Endometrium (tissue), 2 donors: ENCODE measurements around the gene KRT24.
"Not testable (repeated sequence)": the region's sequence is repeated elsewhere in the genome, so short reads cannot be mapped to it uniquely, and the experiment has no call there.

ENCODE experiments used
- FAIRE-seq: peaks from 2 replicates; lab custom pipeline; 2012; peaks lifted over from hg19 to GRCh38; lab: Jason Lieb, UNC
- donor health status: control.
- donor health status: control.

The KRT24 gene

GRCh38 chr17:40703652-40704051 lies at the start of gene KRT24:
KRT24 (minus strand) TSS chr17:40703752; CDS start chr17:40703693, 59 bp downstream.
- FAIRE-seq: no peak

DNA sequence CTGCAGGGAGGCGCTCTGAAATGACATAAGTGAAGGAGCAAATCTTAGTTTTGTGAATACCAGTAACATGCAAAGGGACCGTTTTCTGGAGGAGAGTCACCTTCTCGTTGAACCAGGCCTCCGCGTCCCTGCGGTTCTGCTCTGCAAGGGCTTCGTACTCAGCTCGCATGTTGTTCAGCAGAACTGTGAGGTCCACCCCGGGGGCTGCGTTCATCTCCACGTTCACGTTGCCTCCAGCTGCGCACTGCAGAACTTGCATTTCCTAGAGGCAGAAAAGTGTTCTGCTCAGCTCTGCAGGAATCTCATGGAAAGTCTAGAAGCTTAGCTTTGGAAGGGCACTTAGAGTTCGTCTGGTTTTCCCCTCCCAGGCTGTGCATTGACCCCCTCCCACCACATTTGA lies 47.5 kb upstream of the KRT24 start:
- FAIRE-seq: no peak

- no peak for FAIRE-seq
These were observed 46.8 kb upstream of the KRT24 start for GRCh38 chr17:40750391-40750790.

DNA sequence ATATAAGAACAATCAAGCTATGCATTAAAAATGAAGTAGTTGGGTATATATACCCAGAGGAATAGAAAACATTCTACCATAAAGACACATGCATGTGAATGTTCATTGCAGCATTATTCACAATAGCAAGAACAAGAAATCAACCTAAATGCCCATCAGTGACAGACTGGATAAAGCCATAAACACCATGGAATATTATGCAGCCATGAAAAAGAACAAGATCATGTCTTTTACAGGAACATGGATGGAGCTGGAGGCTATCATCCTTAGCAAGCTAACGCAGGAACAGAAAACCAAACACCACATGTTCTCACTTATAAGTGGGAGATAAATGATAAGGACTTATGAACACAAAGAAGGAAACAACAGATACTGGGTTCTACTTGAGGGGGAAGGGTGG lies 45.1 kb upstream of the KRT24 start:
- not testable (repeated sequence) for FAIRE-seq

- FAIRE-seq: no peak
These were observed 35.0 kb upstream of the KRT24 start for GRCh38 chr17:40738553-40738952.

DNA sequence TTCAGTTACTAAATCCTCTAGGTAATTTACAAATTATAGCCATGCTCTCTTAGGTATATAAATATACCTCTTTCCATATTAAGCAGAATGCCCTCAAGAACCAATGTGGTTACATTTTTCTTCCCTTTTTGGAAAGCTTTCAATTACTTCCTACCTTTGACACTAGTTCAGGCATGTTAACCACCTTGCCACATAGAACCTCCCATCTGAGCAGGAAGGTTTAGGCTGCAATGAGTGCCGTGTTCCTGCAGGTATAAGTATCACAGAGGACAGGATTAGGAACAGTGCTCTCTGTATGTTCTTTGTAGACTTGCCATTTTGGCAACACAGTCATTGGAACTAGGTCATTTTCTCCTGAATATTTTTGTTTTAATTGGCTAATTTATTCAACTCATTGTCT lies 31.5 kb upstream of the KRT24 start:
- no peak for FAIRE-seq

GRCh38 chr17:40734018-40734417 lies 30.5 kb upstream of the KRT24 start:
- FAIRE-seq: no peak

- FAIRE-seq: no peak
These were observed 27.4 kb upstream of the KRT24 start for GRCh38 chr17:40730970-40731369.

- FAIRE-seq: no peak
These were observed 24.1 kb upstream of the KRT24 start for GRCh38 chr17:40727447-40728231.

DNA sequence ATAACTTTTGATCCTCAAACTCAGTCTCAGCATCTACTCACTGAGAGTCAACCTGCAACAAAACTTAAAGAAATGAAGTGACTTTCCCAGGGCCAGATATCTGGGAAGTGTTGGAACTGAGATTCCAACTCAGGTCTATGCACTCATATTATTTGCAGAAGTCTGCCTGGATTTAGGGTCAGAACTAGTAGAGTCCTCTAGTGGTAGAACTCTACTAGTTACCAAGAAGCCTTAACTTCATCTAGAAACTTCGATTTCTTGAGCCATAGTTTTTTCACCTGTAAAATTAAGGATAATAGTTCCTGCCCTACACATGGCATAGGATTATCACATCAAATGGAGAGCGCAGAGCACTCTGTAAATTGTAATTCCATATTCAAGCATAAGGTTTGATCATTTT lies 23.4 kb upstream of the KRT24 start:
- FAIRE-seq: no peak

DNA sequence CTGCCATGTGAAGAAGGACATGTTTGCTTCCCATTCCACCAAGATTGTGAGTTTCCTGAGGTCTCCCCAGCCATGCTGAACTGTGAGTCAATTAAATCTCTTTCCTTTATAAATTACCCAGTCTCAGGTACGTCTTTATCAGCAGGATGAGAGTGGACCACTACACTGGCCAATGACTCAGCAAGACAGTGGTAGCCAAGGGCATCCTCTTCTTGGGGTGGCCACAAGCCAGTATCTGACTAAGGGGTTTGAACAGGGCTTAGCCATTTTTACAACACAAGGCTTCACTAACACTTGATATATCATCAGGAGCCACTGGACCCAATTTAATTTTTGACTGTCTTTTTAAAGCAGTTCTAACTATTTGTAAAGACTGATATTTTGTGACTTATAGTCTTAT lies 21.1 kb upstream of the KRT24 start:
- no peak for FAIRE-seq

GRCh38 chr17:40722241-40722640 lies 18.7 kb upstream of the KRT24 start:
- FAIRE-seq: no peak

- FAIRE-seq: no peak
These were observed 17.3 kb upstream of the KRT24 start for GRCh38 chr17:40720899-40721298.

DNA sequence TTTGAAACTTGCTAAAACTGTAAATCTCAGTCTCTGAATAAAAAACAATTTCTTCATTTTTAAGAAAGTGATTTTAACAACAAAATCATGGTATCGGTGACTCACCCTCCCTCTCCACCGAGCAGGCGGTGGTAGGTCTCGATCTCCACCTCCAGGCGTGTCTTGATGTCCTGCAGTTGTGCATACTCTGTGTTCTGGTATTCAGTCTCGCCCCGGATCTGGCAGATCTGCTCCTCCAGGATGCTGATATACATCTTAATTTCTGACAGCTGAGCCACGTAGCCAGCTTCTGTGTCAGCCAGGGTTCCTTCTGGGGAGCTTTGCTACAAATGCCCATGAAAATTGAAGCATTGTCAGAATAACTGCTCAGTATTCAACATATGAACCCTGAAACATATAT lies 15.4 kb upstream of the KRT24 start:
- FAIRE-seq: no peak

DNA sequence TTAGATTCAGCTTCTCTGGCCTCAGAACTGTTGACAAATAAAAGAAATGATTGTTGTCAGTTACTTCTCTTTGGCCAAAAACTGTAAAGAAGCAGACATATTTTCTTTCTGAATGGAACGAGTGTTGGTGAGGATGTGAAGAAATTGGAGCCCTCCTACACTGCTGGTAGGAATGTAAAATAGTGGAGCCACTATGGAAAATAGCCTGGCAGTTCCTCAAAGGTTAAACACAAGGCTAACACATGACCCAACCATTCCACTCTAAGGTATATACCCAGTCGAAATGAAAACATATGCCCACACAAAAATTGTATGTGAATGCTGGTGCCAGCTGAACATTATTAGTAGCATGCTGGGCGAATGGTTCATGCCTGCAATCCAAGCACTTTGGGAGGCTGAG lies 14.2 kb upstream of the KRT24 start:
- no peak for FAIRE-seq

DNA sequence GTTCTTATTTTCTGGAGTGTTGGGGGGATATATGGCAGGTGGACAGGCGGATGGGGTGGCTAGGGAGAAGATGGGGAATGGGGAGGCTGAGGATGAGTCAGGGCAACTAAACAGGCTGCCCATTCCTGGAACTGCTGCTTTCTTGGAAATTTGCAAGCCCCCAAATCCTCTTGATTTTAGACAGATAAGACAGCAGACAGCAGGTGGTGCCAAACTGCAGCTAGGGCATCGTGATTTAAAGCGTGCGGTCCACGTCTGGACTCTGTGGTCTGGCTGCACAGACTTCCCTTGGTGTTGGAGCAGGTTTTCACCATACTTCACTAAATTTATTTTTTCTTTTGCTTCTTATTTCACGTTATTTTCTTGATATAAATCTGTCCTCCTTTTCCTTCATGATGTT lies 10.9 kb upstream of the KRT24 start:
- FAIRE-seq: no peak

DNA sequence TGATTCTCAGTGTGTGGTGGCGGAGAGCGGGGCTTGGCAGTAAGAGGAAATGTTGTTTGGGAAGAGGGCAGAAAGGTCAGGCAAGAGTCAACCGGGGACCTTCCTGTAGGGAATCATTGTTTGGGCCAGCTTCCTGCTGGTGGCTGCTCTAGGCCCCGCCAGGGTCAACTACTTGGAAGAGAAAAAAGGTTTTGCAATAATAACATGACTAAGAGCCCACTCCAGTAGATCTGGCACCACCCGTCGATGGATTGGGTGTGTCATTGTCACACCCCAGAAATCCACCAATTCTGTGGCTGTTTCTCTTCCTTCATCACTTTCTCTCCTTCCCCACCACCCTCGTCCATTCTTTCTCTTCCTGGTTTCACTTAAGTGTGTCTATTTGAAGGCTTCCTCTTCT lies 4.2 kb upstream of the KRT24 start:
- FAIRE-seq: no peak

- no peak for FAIRE-seq
These were observed 2.0 kb upstream of the KRT24 start for GRCh38 chr17:40705584-40705983.

- FAIRE-seq: no peak
These were observed 1.3 kb downstream of the KRT24 start for GRCh38 chr17:40702271-40702670.

- no peak for FAIRE-seq
These were observed 3.7 kb downstream of the KRT24 start for GRCh38 chr17:40699853-40700252.

- no peak for FAIRE-seq
These were observed 4.2 kb downstream of the KRT24 start for GRCh38 chr17:40699371-40699770.

DNA sequence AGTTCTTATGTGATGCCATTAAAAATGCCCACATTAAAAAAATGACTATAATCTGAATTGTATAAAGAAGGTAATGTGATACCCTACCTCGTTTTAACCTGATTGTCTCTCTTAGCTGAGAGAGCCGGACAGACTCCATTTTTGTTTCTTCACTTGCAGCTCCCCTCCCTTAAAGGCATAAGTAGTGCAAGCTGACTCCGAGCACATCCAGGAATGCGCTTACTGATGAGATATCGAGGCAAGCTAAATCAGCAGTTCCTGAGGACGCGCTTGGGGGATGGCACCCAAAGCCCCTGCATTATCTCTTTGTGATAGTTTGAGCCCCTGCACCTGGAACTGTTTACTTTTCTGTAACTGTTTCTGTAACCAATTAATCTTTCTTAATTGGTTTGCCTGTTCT lies 6.3 kb downstream of the KRT24 start:
- no peak for FAIRE-seq

DNA sequence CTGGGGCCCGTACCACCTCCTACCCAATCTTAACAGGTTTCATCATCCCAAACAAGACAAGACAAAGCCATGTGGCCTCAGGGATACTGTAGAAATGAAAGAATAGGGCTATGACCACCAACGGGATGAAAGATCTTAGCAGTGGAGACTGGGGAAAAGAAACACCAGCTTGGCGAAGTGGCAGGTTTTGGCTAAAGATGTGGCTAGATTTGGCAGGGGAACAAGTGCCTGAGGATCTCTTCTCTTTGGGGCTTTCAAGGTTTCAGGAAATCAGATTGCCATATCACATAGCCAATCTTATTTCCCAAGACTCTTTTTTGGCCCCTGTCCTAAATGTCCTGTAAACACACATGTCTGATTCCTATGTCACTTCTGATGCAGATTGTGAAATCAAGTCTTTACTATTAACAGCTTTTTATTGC lies 6.9 kb downstream of the KRT24 start:
- FAIRE-seq: no peak

GRCh38 chr17:40695874-40696472 lies 7.6 kb downstream of the KRT24 start:
- no peak for FAIRE-seq
